Neural progenitor cell (in vitro differentiated cells): Measurements from ENCODE around the gene RORC.

Source experiments
- EZH2 ChIP-seq: fragments of 200-600 bp; sonication (generic); IDR thresholded peaks from 2 replicates; pipeline ENCODE4 v1.6.1; 2017; ENCODE audit warnings: antibody characterized with exemption, mild to moderate bottlenecking, moderate library complexity
- TF ChIP-seq, protein P1 (sequence below): fragments of 200-600 bp; sonication (generic); IDR thresholded peaks from 2 replicates; pipeline ENCODE4 v1.5.1; 2017; ENCODE audit warnings: antibody characterized with exemption, mild to moderate bottlenecking

DNA sequence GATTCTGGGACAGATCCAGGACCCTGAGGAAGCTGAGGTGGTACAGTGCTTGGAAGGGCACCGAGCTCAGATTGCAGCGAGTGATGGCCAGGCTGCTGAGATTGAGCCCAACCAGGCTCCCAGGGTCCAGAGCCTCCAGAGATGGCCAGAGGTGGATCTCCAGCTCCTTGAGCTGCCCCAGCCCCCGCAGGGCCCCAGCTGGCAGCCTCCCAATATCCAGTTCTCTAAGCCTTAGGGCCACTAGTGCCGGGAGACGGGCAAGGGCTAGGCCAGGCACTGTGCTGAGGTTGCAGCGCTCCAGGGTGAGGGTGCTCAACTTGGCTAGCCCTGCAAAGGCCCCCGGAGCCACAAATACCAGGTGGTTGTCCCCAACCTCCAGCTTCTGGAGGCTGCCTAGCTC is 29.8 kb downstream of the RORC start:
- TF ChIP-seq, protein P1, sequence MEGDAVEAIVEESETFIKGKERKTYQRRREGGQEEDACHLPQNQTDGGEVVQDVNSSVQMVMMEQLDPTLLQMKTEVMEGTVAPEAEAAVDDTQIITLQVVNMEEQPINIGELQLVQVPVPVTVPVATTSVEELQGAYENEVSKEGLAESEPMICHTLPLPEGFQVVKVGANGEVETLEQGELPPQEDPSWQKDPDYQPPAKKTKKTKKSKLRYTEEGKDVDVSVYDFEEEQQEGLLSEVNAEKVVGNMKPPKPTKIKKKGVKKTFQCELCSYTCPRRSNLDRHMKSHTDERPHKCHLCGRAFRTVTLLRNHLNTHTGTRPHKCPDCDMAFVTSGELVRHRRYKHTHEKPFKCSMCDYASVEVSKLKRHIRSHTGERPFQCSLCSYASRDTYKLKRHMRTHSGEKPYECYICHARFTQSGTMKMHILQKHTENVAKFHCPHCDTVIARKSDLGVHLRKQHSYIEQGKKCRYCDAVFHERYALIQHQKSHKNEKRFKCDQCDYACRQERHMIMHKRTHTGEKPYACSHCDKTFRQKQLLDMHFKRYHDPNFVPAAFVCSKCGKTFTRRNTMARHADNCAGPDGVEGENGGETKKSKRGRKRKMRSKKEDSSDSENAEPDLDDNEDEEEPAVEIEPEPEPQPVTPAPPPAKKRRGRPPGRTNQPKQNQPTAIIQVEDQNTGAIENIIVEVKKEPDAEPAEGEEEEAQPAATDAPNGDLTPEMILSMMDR: no peak
- no peak for TF ChIP-seq EZH2
